ENCODE data around the gene CD44.

Gene CD44

GRCh38 chr11:35141071-35141470, 2.1 kb downstream of the CD44 start:
- DNase-seq, result no peak

- DNase-seq, result peak; percentile 47 to 66
Measured at GRCh38 chr11:35141571-35141971, 2.6 kb downstream of the CD44 start.

- peak; percentile 62 to 63 for DNase-seq
Measured at GRCh38 chr11:35142481-35143075, 3.6 kb downstream of the CD44 start.

GRCh38 chr11:35143297-35144135, 4.5 kb downstream of the CD44 start:
- DNase-seq, result peak in 1 of 2 donors; percentile 18

- peak; percentile 76 to 81 for DNase-seq
Measured at GRCh38 chr11:35144136-35144741, 5.3 kb downstream of the CD44 start.

GRCh38 chr11:35144806-35145205, 5.8 kb downstream of the CD44 start:
- DNase-seq, result peak in 1 of 2 donors; percentile 16

- peak; percentile 66 to 70 for DNase-seq
Measured at GRCh38 chr11:35145271-35145670, 6.3 kb downstream of the CD44 start.

- peak; percentile 54 to 58 for DNase-seq
Measured at GRCh38 chr11:35146074-35146521, 7.1 kb downstream of the CD44 start.

GRCh38 chr11:35146711-35147110, 7.7 kb downstream of the CD44 start:
- DNase-seq, result peak in 1 of 2 donors; percentile 40

- peak in 1 of 2 donors; percentile 4 for DNase-seq
Measured at GRCh38 chr11:35147235-35147634, 8.3 kb downstream of the CD44 start.

- DNase-seq, result peak; percentile 64 to 66
Measured at GRCh38 chr11:35148163-35148837, 9.3 kb downstream of the CD44 start.

- DNase-seq, result peak in 1 of 2 donors; percentile 12
Measured at GRCh38 chr11:35150454-35150853, 11.5 kb downstream of the CD44 start.

GRCh38 chr11:35151241-35151640, 12.3 kb downstream of the CD44 start:
- peak in 1 of 2 donors; percentile 10 for DNase-seq

- peak in 1 of 2 donors; percentile 26 for DNase-seq
Measured at GRCh38 chr11:35151683-35152280, 12.8 kb downstream of the CD44 start.

GRCh38 chr11:35152575-35152974, 13.6 kb downstream of the CD44 start:
- peak in 1 of 2 donors; percentile 7 for DNase-seq

- DNase-seq, result peak in 1 of 2 donors; percentile 5
Measured at GRCh38 chr11:35153280-35153679, 14.3 kb downstream of the CD44 start.

- DNase-seq, result no peak
Measured at GRCh38 chr11:35154952-35155351, 16.0 kb downstream of the CD44 start.

GRCh38 chr11:35155677-35156076, 16.7 kb downstream of the CD44 start:
- no peak for DNase-seq

- no peak for DNase-seq
Measured at GRCh38 chr11:35157814-35158700, 19.1 kb downstream of the CD44 start.

GRCh38 chr11:35158701-35159510, 19.9 kb downstream of the CD44 start:
- DNase-seq, result no peak
